Subcutaneous abdominal adipose tissue (tissue), 5 donors: ENCODE results near the gene SHROOM1.

Experiments
- H3K27ac ChIP-seq: one replicate; pipeline ENCODE4 v1.7.0; 2013; ENCODE audit warnings: low read depth, mild to moderate bottlenecking, inconsistent platforms, low read length, moderate library complexity
- H3K27me3 ChIP-seq, 5 donors: one replicate each; pipeline ENCODE4 v1.7.0; 2013; ENCODE audit warnings: low read length in 5 of 5, inconsistent platforms in 1 of 5; ENCODE audit not compliant: control insufficient read depth in 5 of 5, insufficient read depth in 4 of 5
- H3K36me3 ChIP-seq, 5 donors: one replicate each; pipeline ENCODE4 v1.7.0; 2013; ENCODE audit warnings: low read length in 5 of 5; ENCODE audit not compliant: control insufficient read depth in 5 of 5, insufficient read depth in 5 of 5
- H3K4me1 ChIP-seq, 5 donors: one replicate each; pipeline ENCODE4 v1.7.0; 2013; ENCODE audit warnings: low read length in 5 of 5, mild to moderate bottlenecking in 3 of 5, moderate library complexity in 1 of 5; ENCODE audit not compliant: control insufficient read depth in 5 of 5, insufficient read depth in 5 of 5
- H3K4me3 ChIP-seq, 5 donors: one replicate each; pipeline ENCODE4 v1.7.0; 2013; ENCODE audit warnings: low read length in 5 of 5, low read depth in 1 of 5
- H3K9ac ChIP-seq, 5 donors: one replicate each; pipeline ENCODE4 v1.7.0; 2013; ENCODE audit warnings: low read length in 5 of 5, mild to moderate bottlenecking in 4 of 5, moderate library complexity in 3 of 5
- H3K9me3 ChIP-seq, 5 donors: one replicate each; pipeline ENCODE4 v1.7.0; 2013; ENCODE audit warnings: low read length in 5 of 5; ENCODE audit not compliant: control insufficient read depth in 5 of 5
- donor health status: healthy.
- donor health status: healthy.
- donor health status: healthy.
- donor health status: healthy.
- donor health status: healthy.

Gene SHROOM1

DNA sequence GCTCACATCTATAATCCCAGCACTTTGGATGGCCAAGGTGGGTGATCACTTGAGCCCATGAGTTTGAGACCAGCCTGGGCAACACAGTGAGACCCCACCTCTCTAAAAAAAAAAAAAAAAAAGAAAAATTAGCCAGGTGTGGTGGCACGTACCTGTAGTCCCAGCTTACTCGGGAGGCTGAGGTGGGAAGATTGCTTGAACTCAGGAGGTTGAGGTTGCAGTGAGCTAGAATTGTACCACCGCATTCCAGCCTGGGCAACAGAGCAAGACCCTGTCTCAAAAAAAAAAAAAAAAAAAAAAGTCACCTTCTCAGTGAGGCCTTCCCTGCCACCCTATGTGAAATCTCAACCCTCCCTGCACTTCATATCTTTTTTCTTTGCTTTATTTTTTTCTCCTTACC, 39.4 kb downstream of the SHROOM1 start:
- H3K9me3 ChIP-seq: no peaks in the 10 kb centered on the region
- H3K27ac ChIP-seq: no peak overlapping the region
- peaks cover 0 to 8% (median 6%) of the 10 kb centered on the region in 5 donors for H3K27me3 ChIP-seq
- H3K36me3 ChIP-seq: no peaks in the 10 kb centered on the region
- H3K4me1 ChIP-seq: no peaks in the 10 kb centered on the region
- no peak overlapping the region for H3K4me3 ChIP-seq
- H3K9ac ChIP-seq: no peak overlapping the region

DNA sequence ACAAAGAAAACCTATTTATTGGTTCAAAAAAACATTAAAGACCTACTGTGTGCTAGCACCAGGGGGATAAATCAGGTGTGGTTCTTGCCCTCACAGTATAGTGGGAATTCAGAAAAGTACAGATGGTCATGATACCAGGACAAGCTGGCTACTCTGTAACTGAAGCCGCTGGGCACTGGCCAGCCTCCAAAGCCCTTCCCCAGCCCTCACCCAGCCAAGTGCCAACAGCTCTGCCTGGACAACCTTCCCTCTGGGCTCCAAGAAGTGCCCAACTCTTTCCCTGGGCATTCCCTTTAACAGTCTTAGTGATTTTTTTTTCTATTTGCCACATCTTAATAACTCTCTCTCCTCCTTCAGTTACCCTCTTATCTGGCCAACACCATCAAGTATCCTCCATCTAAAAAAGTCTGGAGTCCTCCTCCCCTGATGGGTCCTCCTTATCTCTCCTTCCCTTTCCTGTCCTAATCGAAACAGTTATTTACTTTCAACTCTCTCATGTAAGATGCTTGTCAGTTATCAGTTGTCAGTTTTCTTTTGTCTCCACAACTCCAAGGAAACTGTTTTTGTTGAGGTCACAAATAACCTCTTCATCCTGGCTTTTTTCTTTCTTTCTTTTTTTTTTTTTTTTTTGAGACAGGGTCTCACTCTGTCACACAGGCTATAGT, 40.1 kb downstream of the SHROOM1 start:
- no peak overlapping the region for H3K4me3 ChIP-seq
- H3K9me3 ChIP-seq: no peaks in the 10 kb centered on the region
- H3K4me1 ChIP-seq: no peaks in the 10 kb centered on the region
- H3K36me3 ChIP-seq: no peaks in the 10 kb centered on the region
- H3K9ac ChIP-seq: no peak overlapping the region
- no peak overlapping the region for H3K27ac ChIP-seq
- H3K27me3 ChIP-seq: peaks cover 0 to 8% (median 6%) of the 10 kb centered on the region in 5 donors

DNA sequence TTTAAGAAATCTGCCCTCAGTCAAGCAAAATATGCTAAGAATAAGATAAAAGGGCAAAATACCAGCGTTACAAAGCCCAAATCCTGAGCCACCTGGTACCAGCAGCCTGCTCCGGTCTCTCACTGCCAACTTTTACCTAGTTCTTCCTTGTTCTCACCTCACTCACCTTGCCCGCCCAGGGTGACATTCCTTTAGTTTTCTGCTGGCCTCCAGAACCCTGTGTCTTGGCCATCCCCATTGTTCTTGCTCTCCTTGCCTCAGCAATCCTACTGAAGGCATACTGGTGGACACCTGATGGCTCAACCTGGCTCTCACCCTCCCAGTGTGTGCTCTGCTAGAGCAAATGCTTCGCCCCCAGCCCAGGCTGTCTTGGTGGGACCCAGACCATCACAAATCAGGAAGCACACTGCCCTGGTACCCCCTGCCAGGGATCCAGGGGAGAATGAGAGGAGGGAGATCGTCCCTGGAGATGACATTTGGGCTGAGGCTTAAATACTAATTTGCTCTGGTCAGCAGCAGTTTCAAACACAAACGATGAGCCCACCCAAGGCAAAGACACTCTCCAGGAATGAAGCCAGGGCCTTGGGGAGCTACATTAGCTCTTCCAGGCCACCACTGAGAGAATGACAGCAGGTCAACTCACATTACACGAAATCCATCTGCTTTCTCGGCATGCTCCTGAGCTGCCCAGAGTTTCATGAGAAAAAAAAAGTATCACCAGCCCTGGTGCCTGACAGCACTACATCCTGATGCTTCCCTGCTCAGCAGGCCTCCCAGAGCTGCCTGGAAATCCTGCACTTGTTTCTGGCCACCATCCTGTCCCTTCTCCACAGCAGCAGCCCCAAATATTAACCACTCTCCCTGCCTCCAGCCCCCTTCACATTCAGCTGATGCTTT, 41.2 kb downstream of the SHROOM1 start:
- Histone ChIP-seq H3K27me3 (peaks cover 0 to 8% (median 6%) of the 10 kb centered on the region in 5 donors), H3K4me1 (no peaks in the 10 kb centered on the region), H3K36me3 (no peaks in the 10 kb centered on the region), H3K9me3 (no peaks in the 10 kb centered on the region), H3K27ac (no peak overlapping the region), H3K4me3 (no peak overlapping the region), H3K9ac (no peak overlapping the region)

DNA sequence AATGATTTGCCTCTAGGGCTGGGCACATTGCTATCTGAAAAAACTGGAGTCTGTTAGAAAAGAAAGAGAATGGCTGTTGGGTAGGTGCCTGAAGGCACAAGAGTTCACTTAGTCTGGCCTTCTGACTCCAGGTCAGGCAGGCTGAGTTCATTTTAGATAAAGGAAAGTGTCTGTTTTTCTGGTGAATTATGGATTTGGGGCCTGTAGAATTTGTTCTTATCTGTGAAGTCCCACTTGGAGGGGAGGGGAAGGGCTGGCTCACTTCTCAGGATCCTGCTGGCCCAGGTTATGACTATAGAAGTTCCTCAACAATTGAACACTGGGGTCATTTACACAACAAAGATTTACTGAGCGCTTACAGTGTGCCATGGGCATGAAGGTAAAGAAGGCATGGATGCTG, 41.9 kb downstream of the SHROOM1 start:
- Histone ChIP-seq H3K4me3 (no peak overlapping the region), H3K4me1 (no peaks in the 10 kb centered on the region), H3K9me3 (no peaks in the 10 kb centered on the region), H3K27ac (no peak overlapping the region), H3K27me3 (peaks cover 0 to 8% (median 6%) of the 10 kb centered on the region in 5 donors), H3K36me3 (no peaks in the 10 kb centered on the region), H3K9ac (no peak overlapping the region)

DNA sequence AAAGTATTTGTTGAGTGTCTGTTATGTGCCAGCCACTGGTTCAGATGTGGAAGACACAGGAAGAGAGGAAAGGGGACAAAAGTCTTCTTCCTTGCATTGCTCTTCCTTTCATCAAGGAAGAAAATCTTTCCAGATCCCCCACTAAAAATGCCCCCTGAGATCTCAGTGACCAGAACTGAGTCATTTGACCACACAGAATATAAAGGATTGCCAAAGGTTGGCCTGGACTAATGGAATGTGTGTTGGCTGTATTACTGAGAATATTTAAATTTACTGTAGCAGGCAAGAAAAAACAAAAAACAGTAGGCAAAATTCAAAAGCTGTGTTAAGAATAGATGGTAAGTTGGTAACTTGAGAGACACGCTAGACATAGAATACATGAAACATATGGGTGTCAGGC, 43.4 kb downstream of the SHROOM1 start:
- Histone ChIP-seq H3K4me1 (peaks cover 0 to under 1% (median 0%) of the 10 kb centered on the region in 5 donors), H3K9ac (no peak overlapping the region), H3K9me3 (no peaks in the 10 kb centered on the region), H3K27ac (no peak overlapping the region), H3K27me3 (peaks cover 0 to 6% (median 0%) of the 10 kb centered on the region in 5 donors), H3K4me3 (no peak overlapping the region), H3K36me3 (no peaks in the 10 kb centered on the region)

DNA sequence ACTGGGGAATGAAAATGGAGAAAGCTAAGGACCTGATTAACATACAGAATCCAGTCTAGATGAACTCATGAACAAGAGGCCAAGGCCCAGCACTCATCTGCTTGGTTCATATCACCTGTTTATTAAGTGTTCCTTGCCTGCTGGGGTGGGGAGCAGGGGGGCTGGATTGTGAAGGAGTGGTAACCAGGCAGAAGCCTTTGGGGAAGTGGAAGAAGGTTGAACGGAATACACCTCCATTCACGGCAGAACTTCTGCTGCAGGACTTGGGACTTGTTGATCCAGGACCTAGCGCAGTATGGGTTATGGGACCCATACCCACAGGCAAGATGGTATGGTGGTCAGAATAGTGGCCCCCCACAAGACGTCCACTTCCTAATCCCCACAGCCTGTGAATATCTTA, 44.6 kb downstream of the SHROOM1 start:
- H3K36me3 ChIP-seq: no peaks in the 10 kb centered on the region
- peaks cover 0 to 4% (median 0%) of the 10 kb centered on the region in 5 donors for H3K4me1 ChIP-seq
- H3K27me3 ChIP-seq: peaks cover 0 to 4% (median 0%) of the 10 kb centered on the region in 5 donors
- no peak overlapping the region for H3K9ac ChIP-seq
- no peak overlapping the region for H3K27ac ChIP-seq
- no peaks in the 10 kb centered on the region for H3K9me3 ChIP-seq
- H3K4me3 ChIP-seq: no peak overlapping the region

DNA sequence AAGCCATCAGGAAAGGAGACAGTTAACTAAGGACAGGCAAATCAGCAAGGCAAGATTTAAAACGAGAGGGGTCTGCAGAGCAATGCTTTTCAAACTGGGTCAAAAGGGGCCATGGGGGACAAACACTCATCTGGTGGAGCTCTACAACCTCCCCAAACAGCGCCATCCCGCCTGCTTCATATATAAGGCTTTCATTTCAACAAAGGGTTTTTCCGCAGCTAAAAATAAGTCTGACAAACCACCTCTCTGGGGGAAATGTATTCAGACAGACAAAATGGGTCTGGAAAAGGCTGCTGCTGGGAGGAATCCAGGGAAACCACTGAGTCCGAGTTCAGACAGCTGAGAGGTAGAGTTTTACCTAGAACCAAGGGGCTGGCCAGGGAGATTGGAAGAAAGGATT, 45.1 kb downstream of the SHROOM1 start:
- no peak overlapping the region for H3K27ac ChIP-seq
- H3K4me3 ChIP-seq: no peak overlapping the region
- no peak overlapping the region for H3K9ac ChIP-seq
- no peaks in the 10 kb centered on the region for H3K9me3 ChIP-seq
- H3K27me3 ChIP-seq: peaks cover 0 to 4% (median 0%) of the 10 kb centered on the region in 5 donors
- no peaks in the 10 kb centered on the region for H3K36me3 ChIP-seq
- peaks cover 0 to 4% (median 0%) of the 10 kb centered on the region in 5 donors for H3K4me1 ChIP-seq

DNA sequence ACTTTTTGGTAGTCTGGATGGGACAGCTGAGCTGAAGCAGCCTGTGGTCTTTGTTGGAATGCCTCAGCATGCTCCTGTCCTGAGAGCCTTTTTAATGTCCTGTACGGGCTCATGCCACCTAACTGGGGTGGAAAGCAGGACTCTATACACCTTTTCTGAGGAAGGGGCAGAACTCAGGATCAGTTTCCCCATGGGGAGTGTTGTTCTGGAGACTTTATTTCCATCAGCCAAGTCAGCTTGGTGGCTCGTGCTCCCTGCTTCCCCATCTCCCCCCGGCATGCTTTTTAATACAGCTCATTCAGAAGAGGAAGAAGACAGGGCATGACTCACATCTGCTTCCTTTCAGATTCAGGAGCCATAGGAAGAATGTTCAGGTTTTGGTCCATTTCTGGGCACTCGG, 48.3 kb downstream of the SHROOM1 start:
- H3K4me1 ChIP-seq: peaks cover 0 to 15% (median 9%) of the 10 kb centered on the region in 5 donors
- H3K27ac ChIP-seq: no peak overlapping the region

DNA sequence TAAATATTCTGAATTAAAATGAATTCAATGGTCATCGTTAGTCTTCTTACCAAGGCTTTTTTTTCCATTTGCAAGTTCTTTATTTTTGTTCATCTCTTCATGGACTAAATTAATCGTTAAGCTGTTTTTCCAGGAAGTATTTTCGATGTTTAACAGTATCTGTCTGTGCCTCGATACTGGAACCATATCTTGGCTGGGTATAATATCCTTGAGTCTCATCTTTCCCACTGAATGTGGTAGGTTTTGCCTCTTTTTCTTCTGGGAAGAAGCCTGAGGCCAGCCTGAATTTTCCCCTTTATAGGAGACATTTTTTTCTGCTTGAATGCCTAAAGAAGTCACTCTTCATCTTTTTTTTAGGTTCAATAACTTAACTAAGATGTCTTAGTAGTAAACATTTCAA, 49.4 kb downstream of the SHROOM1 start:
- H3K36me3 ChIP-seq: no peaks in the 10 kb centered on the region
- peaks cover 0 to 23% (median 16%) of the 10 kb centered on the region in 5 donors for H3K4me1 ChIP-seq
- H3K9ac ChIP-seq: no peak overlapping the region
- H3K9me3 ChIP-seq: no peaks in the 10 kb centered on the region
- H3K4me3 ChIP-seq: no peak overlapping the region
- H3K27me3 ChIP-seq: no peaks in the 10 kb centered on the region
- no peak overlapping the region for H3K27ac ChIP-seq

More for the DNA sequence above, 48.3 kb downstream of the SHROOM1 start:
- no peaks in the 10 kb centered on the region for H3K9me3 ChIP-seq
- no peak overlapping the region for H3K9ac ChIP-seq
- no peak overlapping the region for H3K4me3 ChIP-seq
- H3K27me3 ChIP-seq: peaks cover 0 to 4% (median 0%) of the 10 kb centered on the region in 5 donors
- no peaks in the 10 kb centered on the region for H3K36me3 ChIP-seq

DNA sequence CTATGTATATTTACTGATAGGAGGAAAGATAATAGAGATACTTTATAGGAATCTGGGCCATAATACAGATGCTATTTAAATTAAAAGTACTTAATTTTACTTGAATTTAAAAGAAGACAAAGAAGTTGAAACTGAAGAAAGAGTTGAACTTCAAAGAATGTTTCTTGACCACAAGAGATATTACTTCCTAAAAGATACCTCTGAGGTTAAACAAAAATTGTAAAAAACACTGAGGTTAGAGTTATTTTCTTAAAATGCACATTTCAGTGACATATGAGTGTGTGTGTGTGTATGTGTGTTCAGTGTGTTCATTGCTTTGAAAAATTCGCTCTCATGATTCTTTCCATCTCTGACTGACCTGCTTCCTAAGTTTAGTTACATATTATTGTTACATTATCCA, 49.9 kb downstream of the SHROOM1 start:
- no peaks in the 10 kb centered on the region for H3K27me3 ChIP-seq
- H3K36me3 ChIP-seq: no peaks in the 10 kb centered on the region
- no peak overlapping the region for H3K4me3 ChIP-seq
- no peak overlapping the region for H3K27ac ChIP-seq
- no peaks in the 10 kb centered on the region for H3K9me3 ChIP-seq
- H3K4me1 ChIP-seq: peaks cover 0 to 28% (median 20%) of the 10 kb centered on the region in 5 donors
- H3K9ac ChIP-seq: no peak overlapping the region
